Amniotic epithelial cell (primary cell): ENCODE data around the gene PDK1.

ENCODE experiments used
- DNase-seq: peaks from one replicate; pipeline ENCODE4 v3.0.0-alpha.2; 2010; ENCODE audit warnings: low read depth

Gene PDK1

GRCh38 chr2:172597176-172597842, 41.4 kb downstream of the PDK1 start:
- peak; percentile 72 for DNase-seq

- DNase-seq: no peak
These were observed 44.1 kb downstream of the PDK1 start for GRCh38 chr2:172599947-172600346.

GRCh38 chr2:172600557-172601008, 44.7 kb downstream of the PDK1 start:
- DNase-seq: peak; percentile 15

- DNase-seq: no peak
These were observed 50.4 kb downstream of the PDK1 start for GRCh38 chr2:172606285-172606684.

- DNase-seq: no peak
These were observed 51.6 kb downstream of the PDK1 start for GRCh38 chr2:172607379-172607928.

GRCh38 chr2:172609488-172609887, 53.6 kb downstream of the PDK1 start:
- no peak for DNase-seq

GRCh38 chr2:172612051-172612450, 56.2 kb downstream of the PDK1 start:
- DNase-seq: no peak

- DNase-seq: peak; percentile 17
These were observed 57.1 kb downstream of the PDK1 start for GRCh38 chr2:172613040-172613439.

- no peak for DNase-seq
These were observed 57.8 kb downstream of the PDK1 start for GRCh38 chr2:172613615-172614231.

- DNase-seq: no peak
These were observed 59.0 kb downstream of the PDK1 start for GRCh38 chr2:172614932-172615331.

GRCh38 chr2:172615727-172616261, 59.9 kb downstream of the PDK1 start:
- DNase-seq: no peak

GRCh38 chr2:172617115-172617514, 61.2 kb downstream of the PDK1 start:
- DNase-seq: no peak

GRCh38 chr2:172623249-172623965, 67.5 kb downstream of the PDK1 start:
- DNase-seq: peak; percentile 80

GRCh38 chr2:172624996-172625395, 69.1 kb downstream of the PDK1 start:
- DNase-seq: no peak

GRCh38 chr2:172627181-172627580, 71.3 kb downstream of the PDK1 start:
- DNase-seq: no peak

GRCh38 chr2:172628085-172628484, 72.2 kb downstream of the PDK1 start:
- DNase-seq: no peak

- DNase-seq: no peak
These were observed 73.7 kb downstream of the PDK1 start for GRCh38 chr2:172629586-172629985.

- no peak for DNase-seq
These were observed 74.3 kb downstream of the PDK1 start for GRCh38 chr2:172630181-172630580.

- DNase-seq: no peak
These were observed 78.6 kb downstream of the PDK1 start for GRCh38 chr2:172634477-172634876.

- no peak for DNase-seq
These were observed 79.7 kb downstream of the PDK1 start for GRCh38 chr2:172635548-172635947.

GRCh38 chr2:172639256-172639655, 83.4 kb downstream of the PDK1 start:
- no peak for DNase-seq

GRCh38 chr2:172639823-172640222, 83.9 kb downstream of the PDK1 start:
- DNase-seq: peak; percentile 82

- no peak for DNase-seq
These were observed 84.5 kb downstream of the PDK1 start for GRCh38 chr2:172640389-172640788.
